HG03460 (cell line): ENCODE measurements around the gene NXF3.
"Not testable (repeated sequence)": the region's sequence is repeated elsewhere in the genome, so short reads cannot be mapped to it uniquely, and the experiment has no call there.

ENCODE experiments used
- ATAC-seq: cut with Tn5 transposase; IDR thresholded peaks from one replicate; pipeline ENCODE4 v1.9.1; 2021; ENCODE audit not compliant: unreplicated experiment

Gene NXF3

DNA sequence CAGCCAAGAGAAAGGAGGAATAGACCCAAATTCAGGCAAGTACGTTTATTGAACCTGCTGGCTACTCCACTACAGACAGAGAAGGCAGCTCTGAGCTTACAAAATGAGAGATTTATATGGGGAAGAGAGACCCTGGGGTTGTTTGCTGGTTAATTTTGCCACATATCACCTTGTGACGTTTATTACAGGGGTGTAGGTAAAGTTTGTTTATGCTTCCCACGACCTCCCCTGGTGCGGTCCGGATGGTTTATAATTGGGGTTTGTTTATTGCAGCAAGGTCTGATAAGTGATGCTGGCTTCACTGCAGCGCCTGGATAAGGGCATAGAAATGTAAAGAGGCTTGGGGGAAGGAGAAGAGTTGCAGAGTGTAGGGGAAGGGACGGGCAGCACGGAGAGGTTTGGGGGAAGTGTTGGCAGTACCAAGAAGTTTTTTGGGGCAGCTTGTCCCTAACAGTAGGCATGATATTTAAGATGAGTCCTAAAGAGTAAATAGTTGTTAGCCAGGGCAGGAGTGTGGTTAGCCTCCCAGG is 41.6 kb downstream of the NXF3 start:
- ATAC-seq = no peak

DNA sequence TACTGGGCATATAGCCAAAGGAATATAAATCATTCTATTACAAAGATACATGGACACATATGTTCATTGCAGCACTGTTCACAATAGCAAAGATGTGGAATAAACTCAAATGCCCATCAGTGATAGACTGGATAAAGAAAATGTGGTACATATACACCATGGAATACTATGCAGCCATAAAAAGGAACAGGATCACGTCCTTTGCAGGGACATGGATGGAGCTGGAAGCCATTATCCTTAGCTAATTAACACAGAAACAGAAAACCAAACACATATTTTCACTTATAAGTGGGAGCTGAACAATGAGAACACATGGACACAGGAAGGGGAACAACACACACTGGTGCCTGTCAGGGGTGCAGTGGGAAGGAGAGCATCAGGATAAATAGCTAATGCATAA is 59.6 kb downstream of the NXF3 start:
- ATAC-seq = not testable (repeated sequence)
